Small intestine (tissue), 7 donors: ENCODE results near the gene TMEM198. TPM values are rescaled to one million over a fixed set of nuclear protein-coding genes. Genes with fewer than 3 reads are reported as not detected.

ENCODE experiments used
- DNase-seq, 2 donors: peaks; one replicate each; pipeline versions ENCODE4 v3.0.0 to v3.0.0-alpha.2; 2013
- FAIRE-seq: peaks from 2 replicates; lab custom pipeline; 2012; peaks lifted over from hg19 to GRCh38; lab: Jason Lieb, UNC
- H3K27ac ChIP-seq, 3 donors: one replicate each; pipeline ENCODE4 v1.5.1; 2013; ENCODE audit warnings: low read length in 2 of 3, mild to moderate bottlenecking in 2 of 3, control low read depth in 1 of 3, inconsistent platforms in 1 of 3, low read depth in 1 of 3, moderate library complexity in 1 of 3
- H3K27me3 ChIP-seq, 3 donors: one replicate each; pipeline ENCODE4 v1.6.1; 2013; ENCODE audit warnings: low read length in 3 of 3, inconsistent platforms in 1 of 3; ENCODE audit not compliant: control insufficient read depth in 3 of 3, insufficient read depth in 3 of 3
- H3K36me3 ChIP-seq, 3 donors: one replicate each; pipeline ENCODE4 v1.6.1; 2013; ENCODE audit warnings: low read length in 3 of 3, inconsistent platforms in 1 of 3, low read depth in 1 of 3, mild to moderate bottlenecking in 1 of 3, moderate library complexity in 1 of 3; ENCODE audit not compliant: control insufficient read depth in 3 of 3, insufficient read depth in 2 of 3
- H3K4me1 ChIP-seq, 3 donors: one replicate each; pipeline ENCODE4 v1.6.1; 2013; ENCODE audit warnings: low read length in 2 of 3, inconsistent platforms in 1 of 3, low read depth in 1 of 3, mild to moderate bottlenecking in 1 of 3, moderate library complexity in 1 of 3; ENCODE audit not compliant: control insufficient read depth in 3 of 3, insufficient read depth in 2 of 3
- H3K4me3 ChIP-seq, 3 donors: one replicate each; pipeline ENCODE4 v1.5.1; 2013; ENCODE audit warnings: low read length in 3 of 3, control low read depth in 1 of 3, inconsistent platforms in 1 of 3, low read depth in 1 of 3, mild to moderate bottlenecking in 1 of 3, moderate library complexity in 1 of 3
- H3K9me3 ChIP-seq, 2 donors: one replicate each; pipeline ENCODE4 v1.6.1; 2013; ENCODE audit warnings: low read depth in 1 of 2, low read length in 1 of 2; ENCODE audit not compliant: control insufficient read depth in 2 of 2, insufficient read depth in 1 of 2
- WGBS, 3 donors: extraction: QIAGEN DNeasy Blood & Tissue Kit; methylation state at CpG; one replicate each; pipeline ENCODE4 v1.1.7; 2013; 5-methylcytosine and 5-hydroxymethylcytosine counted together
- polyA plus RNA-seq, 4 donors: library from polyadenylated mRNA; stranded (reverse) in 3 of 4; unstranded in 1 of 4; fragments of 200-250 nt in 3 of 4; fragments of 120-200 nt in 1 of 4; gene quantifications; one replicate each; pipeline versions ENCODE4 v1.2.1 to v1.2.3, GENCODE V29; 2013
- donor health status: healthy with polysubstance abuse.
- donor health status: control.
- donor health status: control.
- donor health status: Bipolar disorder and iron deficiency.
- donor health status: healthy.

The TMEM198 gene
- polyA plus RNA-seq, 4 donors: 1.8 to 23.5 (median 14.8) TPM

DNA sequence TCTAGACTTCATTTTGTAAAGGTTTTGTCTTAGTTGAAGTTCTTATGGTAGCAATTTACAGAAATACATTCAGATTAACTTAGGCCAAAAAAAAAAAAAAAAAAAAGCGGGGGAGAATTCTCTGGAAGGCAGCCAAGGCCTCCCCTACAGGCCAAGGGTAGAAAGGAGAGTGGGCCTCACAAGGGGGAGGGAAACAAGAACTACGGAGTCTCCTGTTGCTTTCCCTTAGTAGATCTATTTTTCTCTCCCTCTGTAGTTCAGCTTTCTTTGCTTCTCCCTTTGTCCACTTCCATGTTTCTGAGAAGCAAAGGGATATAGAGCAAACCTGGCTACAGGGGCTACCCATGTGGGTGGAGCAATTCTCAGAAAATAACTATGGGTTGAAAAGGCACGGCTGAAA, 51.4 kb downstream of the TMEM198 start:
- Histone ChIP-seq H3K36me3 (no peaks in the 10 kb centered on the region), H3K4me3 (no peak overlapping the region), H3K4me1 (peaks cover 0 to 13% (median 0%) of the 10 kb centered on the region in 3 donors), H3K27me3 (no peaks in the 10 kb centered on the region), H3K27ac (peak overlapping the region in 1 of 3 donors; percentile 59), H3K9me3 (no peaks in the 10 kb centered on the region)
- DNase-seq (peak in 1 of 2 donors; percentile 65), FAIRE-seq (no peak)
- WGBS, 3 donors: 34 to 61% (median 61%) methylated on average over 3 of the region's 3 CpGs

DNA sequence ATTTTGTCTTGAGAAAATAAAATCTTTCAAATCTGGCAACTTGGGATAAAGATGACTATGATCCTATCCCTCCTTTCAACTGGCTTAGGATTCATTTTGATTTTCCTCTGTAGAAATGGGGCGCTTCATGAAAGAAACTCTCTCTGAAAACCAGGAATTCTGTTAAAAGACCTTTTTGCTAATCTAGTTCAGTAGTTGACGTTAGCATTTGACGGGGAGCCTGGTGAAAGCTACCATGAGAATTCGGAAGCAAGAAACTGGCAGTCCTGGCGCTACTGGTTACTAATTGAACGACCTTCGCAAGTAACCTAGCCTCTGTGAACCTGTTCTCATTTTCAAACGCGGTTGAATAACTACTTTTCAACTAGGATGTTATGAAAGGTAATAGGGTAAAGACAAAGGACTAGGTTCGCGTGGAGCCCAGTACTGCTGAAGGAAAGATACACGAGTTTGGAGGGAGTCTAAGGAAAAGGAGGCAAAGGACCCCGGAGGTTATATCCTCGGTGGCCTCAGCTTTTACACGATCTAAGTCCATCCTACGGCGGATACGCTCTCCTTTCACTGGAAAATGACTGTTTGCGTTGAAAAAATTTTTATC, 53.2 kb downstream of the TMEM198 start:
- Histone ChIP-seq H3K4me3 (peak overlapping the region; percentile 59 to 78 (median 70)), H3K27me3 (no peaks in the 10 kb centered on the region), H3K9me3 (no peaks in the 10 kb centered on the region), H3K36me3 (peaks cover under 1 to 11% (median 5%) of the 10 kb centered on the region in 3 donors), H3K4me1 (peaks cover 0 to 13% (median 0%) of the 10 kb centered on the region in 3 donors), H3K27ac (peak overlapping the region; percentile 83 to 97 (median 90))
- DNase-seq (peak in 1 of 2 donors; percentile 31), FAIRE-seq (no peak)
- WGBS, 3 donors: 7 to 16% (median 14%) methylated on average over 19 of the region's 19 CpGs

DNA sequence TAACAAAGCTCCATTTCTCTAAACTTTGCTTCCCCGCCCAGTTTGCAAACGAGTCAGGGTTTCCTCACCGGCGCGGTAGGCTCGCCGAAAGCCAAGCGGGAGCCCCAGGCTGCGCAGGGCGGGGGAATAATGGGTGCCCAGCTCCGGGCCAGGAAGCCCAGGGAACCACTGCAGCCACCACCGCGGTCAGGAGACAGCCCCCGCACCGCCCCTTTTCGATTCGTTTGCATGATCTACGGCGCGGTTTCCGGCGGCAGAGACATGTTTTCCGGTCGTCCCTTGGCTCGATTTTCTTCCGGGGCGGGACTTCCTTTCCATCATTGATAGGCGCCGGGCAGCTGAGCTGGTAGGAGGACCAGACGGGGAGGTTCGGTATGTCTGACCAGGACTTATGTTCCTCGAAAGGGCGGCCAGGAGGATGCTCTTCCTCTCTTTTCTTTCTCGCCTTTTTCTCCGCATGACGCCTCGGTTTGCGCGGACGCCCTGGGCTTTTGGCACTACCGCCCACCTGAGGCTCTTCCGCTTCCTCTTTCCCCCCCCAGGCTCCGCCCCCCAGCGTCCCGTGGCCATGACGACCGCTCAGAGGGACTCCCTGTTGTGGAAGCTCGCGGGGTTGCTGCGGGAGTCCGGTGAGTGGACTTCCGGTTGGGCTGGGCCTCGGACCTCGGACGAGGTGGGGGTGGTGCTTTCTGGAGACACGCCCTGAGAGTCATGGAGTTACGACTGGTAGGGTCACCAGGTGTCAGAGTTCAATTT, 53.9 kb downstream of the TMEM198 start, which contains the start of gene STK11IP:
Gene STK11IP (plus strand): TSS at position 306 of the 756 bp plus-strand sequence. CDS start 263 bp downstream, at position 569.
- peak within 1 kb of the TSS; percentile 59 to 78 (median 70) for H3K4me3 ChIP-seq
- FAIRE-seq (no peak), DNase-seq (peak; percentile 98 to 99)
- peaks cover 4 to 17% (median 5%) of the 10 kb centered on the region in 3 donors for H3K36me3 ChIP-seq
- peak within 1 kb of the TSS; percentile 83 to 97 (median 90) for H3K27ac ChIP-seq
- WGBS, 3 donors: 0 to 1% (median 0%) methylated on average over 57 of the region's 57 CpGs
- no peaks in the 10 kb centered on the region for H3K27me3 ChIP-seq
- peaks cover 0 to 13% (median 0%) of the 10 kb centered on the region in 3 donors for H3K4me1 ChIP-seq
- H3K9me3 ChIP-seq: no peaks in the 10 kb centered on the region

DNA sequence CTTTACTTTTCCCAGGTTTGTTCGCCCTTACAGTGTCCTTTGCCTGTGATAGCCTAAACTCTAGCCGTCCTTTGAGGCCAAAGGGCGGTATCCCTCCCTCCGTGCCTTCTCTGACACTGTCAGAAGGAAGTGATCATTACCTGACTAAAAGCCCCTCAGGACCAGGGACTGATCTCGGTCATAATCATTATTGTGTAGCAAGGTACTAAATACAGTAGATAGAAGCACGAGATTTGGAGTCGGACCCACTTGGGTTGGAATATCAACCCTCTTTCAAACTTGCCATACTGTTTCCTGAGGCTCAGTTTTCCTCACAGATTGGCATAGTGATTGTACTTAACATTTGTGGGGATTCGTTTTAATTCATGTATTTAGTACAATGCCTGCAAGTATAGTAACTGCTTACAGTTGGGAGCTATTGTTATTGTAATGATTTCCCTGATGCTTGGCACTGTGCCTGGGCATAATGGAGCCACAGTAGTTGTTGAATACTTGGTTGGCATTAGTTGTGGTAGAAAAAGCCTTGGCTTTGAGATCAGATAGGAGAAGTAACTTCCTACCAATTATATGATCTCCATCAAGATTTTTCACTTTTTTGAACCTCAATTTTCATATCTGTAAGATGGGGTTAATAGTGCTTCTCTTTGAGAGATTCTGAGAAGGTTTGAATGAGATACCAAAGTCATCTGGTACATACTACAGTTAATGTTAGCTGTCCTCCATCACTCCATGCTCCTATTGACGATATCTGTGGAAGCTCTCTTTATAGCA, 54.7 kb downstream of the TMEM198 start:
- Histone ChIP-seq H3K27me3 (no peaks in the 10 kb centered on the region), H3K4me1 (peaks cover 0 to 13% (median 0%) of the 10 kb centered on the region in 3 donors), H3K9me3 (no peaks in the 10 kb centered on the region), H3K4me3 (peak overlapping the region; percentile 47 to 78 (median 70)), H3K27ac (peak overlapping the region; percentile 71 to 97 (median 90)), H3K36me3 (peaks cover 4 to 19% (median 5%) of the 10 kb centered on the region in 3 donors)
- 20 to 30% (median 28%) methylated on average over 9 of the region's 9 CpGs for WGBS, 3 donors
- DNase-seq (peak in 1 of 2 donors; percentile 11), FAIRE-seq (no peak)

Other genes starting within 250 kb of the TMEM198 start
- 1 to 10 TPM in 3 of 4 donors, not detected in 1; 1.6 to 9.4 (median 4.1) TPM for gene PTPRN, start 234.6 kb upstream of the TMEM198 start, polyA plus RNA-seq
- gene RESP18, start 211.3 kb upstream of the TMEM198 start, polyA plus RNA-seq: under 1 TPM in 2 of 4 donors, not detected in 2; 0.16 to 0.28 TPM
- 100 to 1,000 TPM in 3 of 4 donors, 10 to 100 TPM in 1; 98.2 to 200 (median 165) TPM for gene DNPEP, start 156.1 kb upstream of the TMEM198 start, polyA plus RNA-seq
- 100 to 1,000 TPM in 1 of 4 donors, 10 to 100 TPM in 3; 24.6 to 178 (median 67.4) TPM for gene DES, start 125.7 kb upstream of the TMEM198 start, polyA plus RNA-seq
- 10 to 100 TPM in 1 of 4 donors, 1 to 10 TPM in 2, under 1 TPM in 1; 0.45 to 15.7 (median 5.3) TPM for gene SPEG, start 109.2 kb upstream of the TMEM198 start, polyA plus RNA-seq
- 10 to 100 TPM; 52.6 to 63.5 (median 61.3) TPM for gene GMPPA, start 45.1 kb upstream of the TMEM198 start, polyA plus RNA-seq
- gene ASIC4, start 29.5 kb upstream of the TMEM198 start, polyA plus RNA-seq: under 1 TPM in 2 of 4 donors, not detected in 2; 0.04 to 0.10 TPM
- 10 to 100 TPM in 3 of 4 donors, 1 to 10 TPM in 1; 8.7 to 96.1 (median 50.4) TPM for gene CHPF, start 219 bp upstream of the TMEM198 start, polyA plus RNA-seq
- gene OBSL1, start 27.5 kb downstream of the TMEM198 start, polyA plus RNA-seq: 10 to 100 TPM in 3 of 4 donors, 1 to 10 TPM in 1; 4.5 to 97.4 (median 15.4) TPM
- under 1 TPM in 2 of 4 donors, not detected in 2; 0.18 to 0.78 TPM for gene INHA, start 28.3 kb downstream of the TMEM198 start, polyA plus RNA-seq
- 10 to 100 TPM; 20.4 to 38.9 (median 23.2) TPM for gene STK11IP, start 53.8 kb downstream of the TMEM198 start, polyA plus RNA-seq
- gene SLC4A3, start 83.6 kb downstream of the TMEM198 start, polyA plus RNA-seq: 1 to 10 TPM in 3 of 4 donors, not detected in 1; 1.0 to 2.2 (median 1.1) TPM